ENCODE data around the gene NR2C2AP. TPM values are rescaled to one million over a fixed set of nuclear protein-coding genes. Genes with fewer than 3 reads are reported as not detected.

NR2C2AP gene
- total RNA-seq, 1 experiment from 2014 or later, result 42.1 TPM

DNA sequence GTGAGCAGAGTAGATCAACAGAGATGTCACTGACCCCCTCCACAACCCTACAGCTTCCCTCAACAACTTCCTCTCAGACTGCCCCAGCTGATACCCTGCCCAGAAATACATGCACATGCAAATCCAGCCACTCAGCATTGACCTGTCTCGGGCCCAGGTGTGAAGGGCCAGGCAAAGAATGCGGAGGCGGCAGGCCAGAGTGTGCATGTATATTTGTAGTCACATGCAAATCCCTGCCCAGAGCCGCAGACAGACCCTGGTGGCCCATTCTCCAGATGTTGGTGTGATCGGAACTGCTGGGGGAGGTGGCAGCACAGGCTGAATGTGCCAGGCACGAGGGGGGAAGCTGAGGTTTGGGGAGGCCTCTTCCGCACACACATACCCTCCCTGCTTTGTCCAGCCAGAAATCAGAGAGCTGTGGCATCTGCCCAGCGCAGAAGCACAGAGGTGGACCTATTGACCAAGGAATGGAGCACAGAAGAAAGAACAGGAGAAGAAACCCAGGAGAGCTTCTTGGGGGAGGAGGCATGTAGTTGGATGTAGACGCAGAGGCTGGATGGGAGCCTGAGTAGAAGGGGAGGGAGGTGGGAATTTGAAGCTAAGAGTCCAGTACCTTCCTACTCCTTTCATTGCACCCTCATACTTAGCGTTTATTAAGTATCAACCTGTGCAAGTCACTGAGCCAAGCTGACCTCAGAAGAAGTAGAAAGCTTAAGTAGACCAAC is 47.6 kb downstream of the NR2C2AP start:
- Histone ChIP-seq H3K4me1 (ENCODE audit: control insufficient read depth, insufficient read depth, low read length) (no peaks in the 10 kb centered on the region), H3K27me3 (ENCODE audit: control insufficient read depth, insufficient read depth, low read length) (no peaks in the 10 kb centered on the region), H3K9me3 (ENCODE audit: control insufficient read depth, insufficient read depth, low read depth, low read length) (no peaks in the 10 kb centered on the region), H3K27ac (ENCODE audit: low read length) (no peak overlapping the region), H3K36me3 (ENCODE audit: control insufficient read depth, insufficient read depth, low read length) (no peaks in the 10 kb centered on the region), H3K4me3 (ENCODE audit: low read depth in 2 of 2, low read length in 2 of 2) (no peak overlapping the region)
- ChIA-PET POLR2A (interaction anchor here (0.7 kb wide), 1 partner anchor 222 kb away, joined by 5 read pairs; no protein-coding TSS in a partner anchor), CTCF (no interaction called here)
- intact Hi-C loops (cut with micrococcal nuclease; ENCODE audit: unreplicated experiment) (no loop called here), in situ Hi-C loops (cut with HindIII; ENCODE audit: low pct_unique_long_range_greater_than_20kb, low sequenced_read_pairs) (no loop called here)
- BruUV-seq (replicated peaks), result no TSS peak
- no peak for ATAC-seq
- TF ChIP-seq SIN3A (IDR thresholded peaks at IDR 0.05; ENCODE audit: borderline replicate concordance, insufficient read depth, low read depth, low read length), result no peak
- TF ChIP-seq POLR2AphosphoS5 (IDR thresholded peaks at IDR 0.05; ENCODE audit: low read depth, low read length), result no peak
- TF ChIP-seq CTCF (IDR thresholded peaks at IDR 0.05), result no peak
- TF ChIP-seq, protein P1, sequence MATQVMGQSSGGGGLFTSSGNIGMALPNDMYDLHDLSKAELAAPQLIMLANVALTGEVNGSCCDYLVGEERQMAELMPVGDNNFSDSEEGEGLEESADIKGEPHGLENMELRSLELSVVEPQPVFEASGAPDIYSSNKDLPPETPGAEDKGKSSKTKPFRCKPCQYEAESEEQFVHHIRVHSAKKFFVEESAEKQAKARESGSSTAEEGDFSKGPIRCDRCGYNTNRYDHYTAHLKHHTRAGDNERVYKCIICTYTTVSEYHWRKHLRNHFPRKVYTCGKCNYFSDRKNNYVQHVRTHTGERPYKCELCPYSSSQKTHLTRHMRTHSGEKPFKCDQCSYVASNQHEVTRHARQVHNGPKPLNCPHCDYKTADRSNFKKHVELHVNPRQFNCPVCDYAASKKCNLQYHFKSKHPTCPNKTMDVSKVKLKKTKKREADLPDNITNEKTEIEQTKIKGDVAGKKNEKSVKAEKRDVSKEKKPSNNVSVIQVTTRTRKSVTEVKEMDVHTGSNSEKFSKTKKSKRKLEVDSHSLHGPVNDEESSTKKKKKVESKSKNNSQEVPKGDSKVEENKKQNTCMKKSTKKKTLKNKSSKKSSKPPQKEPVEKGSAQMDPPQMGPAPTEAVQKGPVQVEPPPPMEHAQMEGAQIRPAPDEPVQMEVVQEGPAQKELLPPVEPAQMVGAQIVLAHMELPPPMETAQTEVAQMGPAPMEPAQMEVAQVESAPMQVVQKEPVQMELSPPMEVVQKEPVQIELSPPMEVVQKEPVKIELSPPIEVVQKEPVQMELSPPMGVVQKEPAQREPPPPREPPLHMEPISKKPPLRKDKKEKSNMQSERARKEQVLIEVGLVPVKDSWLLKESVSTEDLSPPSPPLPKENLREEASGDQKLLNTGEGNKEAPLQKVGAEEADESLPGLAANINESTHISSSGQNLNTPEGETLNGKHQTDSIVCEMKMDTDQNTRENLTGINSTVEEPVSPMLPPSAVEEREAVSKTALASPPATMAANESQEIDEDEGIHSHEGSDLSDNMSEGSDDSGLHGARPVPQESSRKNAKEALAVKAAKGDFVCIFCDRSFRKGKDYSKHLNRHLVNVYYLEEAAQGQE (IDR thresholded peaks at IDR 0.05; ENCODE audit: insufficient read depth in 1 of 2, low read depth in 2 of 2, low read length in 1 of 2), result no peak
- no peak for TF ChIP-seq TCF7L2 (IDR thresholded peaks at IDR 0.05; ENCODE audit: low read depth, low read length)
- DNase-seq (ENCODE audit: low read depth, low spot score), result no peak

DNA sequence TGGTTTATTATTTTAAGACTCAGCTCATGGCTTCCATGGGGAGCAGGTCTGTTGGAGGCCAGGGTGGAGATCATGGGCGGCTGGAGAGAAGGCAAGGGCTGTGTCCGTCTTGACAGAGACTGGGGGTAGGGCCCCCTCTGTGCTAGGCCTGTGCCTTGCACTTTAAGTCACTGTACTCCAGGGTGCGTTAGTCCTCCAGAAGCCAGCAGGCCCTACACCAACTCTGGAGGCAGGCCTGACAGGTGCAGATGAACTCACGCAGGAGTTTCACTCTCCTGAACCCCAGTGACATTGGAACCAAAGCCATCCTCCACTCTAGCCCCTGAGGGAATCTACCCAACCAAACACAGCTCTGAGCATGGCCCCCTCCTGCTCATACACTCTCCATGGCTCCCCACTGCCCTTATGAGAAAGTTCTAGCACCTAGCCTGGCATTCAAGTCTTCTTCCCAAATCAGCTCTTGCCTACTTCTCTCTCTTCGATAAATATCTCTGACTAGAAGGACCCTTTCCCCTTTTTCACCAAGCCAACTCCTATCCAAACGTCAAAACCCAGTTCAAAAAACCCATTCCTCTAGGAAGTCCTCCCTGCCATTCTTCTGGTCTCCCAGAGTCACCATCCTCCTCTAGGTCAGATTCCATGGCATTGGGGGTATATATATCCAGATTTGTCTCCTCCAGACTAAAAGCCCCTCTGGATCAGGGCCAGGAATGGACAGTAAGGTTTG is 48.3 kb downstream of the NR2C2AP start:
- in situ Hi-C loops (cut with HindIII; ENCODE audit: low pct_unique_long_range_greater_than_20kb, low sequenced_read_pairs), result no loop called here
- POLR2A ChIA-PET, result no interaction called here
- Histone ChIP-seq H3K4me3 (ENCODE audit: low read depth in 2 of 2, low read length in 2 of 2) (no peak overlapping the region), H3K27me3 (ENCODE audit: control insufficient read depth, insufficient read depth, low read length) (no peaks in the 10 kb centered on the region), H3K9me3 (ENCODE audit: control insufficient read depth, insufficient read depth, low read depth, low read length) (no peaks in the 10 kb centered on the region), H3K36me3 (ENCODE audit: control insufficient read depth, insufficient read depth, low read length) (no peaks in the 10 kb centered on the region), H3K27ac (ENCODE audit: low read length) (no peak overlapping the region), H3K4me1 (ENCODE audit: control insufficient read depth, insufficient read depth, low read length) (no peaks in the 10 kb centered on the region)
- CTCF ChIA-PET, result no interaction called here
- ATAC-seq (no peak), DNase-seq (ENCODE audit: low read depth, low spot score) (no peak)
- no peak for TF ChIP-seq TCF7L2 (IDR thresholded peaks at IDR 0.05; ENCODE audit: low read depth, low read length)
- no peak for TF ChIP-seq SIN3A (IDR thresholded peaks at IDR 0.05; ENCODE audit: borderline replicate concordance, insufficient read depth, low read depth, low read length)
- TF ChIP-seq POLR2AphosphoS5 (IDR thresholded peaks at IDR 0.05; ENCODE audit: low read depth, low read length), result no peak
- TF ChIP-seq CTCF (IDR thresholded peaks at IDR 0.05), result no peak
- no TSS peak for BruUV-seq (replicated peaks)
- intact Hi-C loops (cut with micrococcal nuclease; ENCODE audit: unreplicated experiment), result no loop called here
